WTC11 (cell line): ENCODE data around the gene TRIAP1.

Source experiments
- CREM ChIP-seq: sonication (generic); formaldehyde crosslinking; IDR thresholded peaks from 2 replicates; pipeline ENCODE4 v1.8.1; 2022; ENCODE audit warnings: mild to moderate bottlenecking, missing genetic modification reagents, moderate library complexity
- CTCF ChIP-seq: fragments of 200-600 bp; IDR thresholded peaks from 2 replicates; pipeline ENCODE4 v1.8.0; 2022; ENCODE audit warnings: antibody characterized with exemption
- NFATC4 ChIP-seq: fragments of 250-450 bp; sonication (Bioruptor Pico); IDR thresholded peaks from 2 replicates; pipeline ENCODE4 v1.9.0; 2021; ENCODE audit warnings: mild to moderate bottlenecking
- RELA ChIP-seq: sonication (generic); formaldehyde crosslinking; IDR thresholded peaks from 2 replicates; pipeline ENCODE4 v1.8.1; 2022; ENCODE audit warnings: missing genetic modification reagents, mild to moderate bottlenecking, borderline replicate concordance
- SMAD3 ChIP-seq: sonication (generic); formaldehyde crosslinking; IDR thresholded peaks from 2 replicates; pipeline ENCODE4 v1.8.0; 2022; ENCODE audit warnings: missing genetic modification reagents, mild to moderate bottlenecking, borderline replicate concordance
- SP1 ChIP-seq: sonication (generic); formaldehyde crosslinking; conservative IDR thresholded peaks from 2 replicates; pipeline ENCODE4 v1.8.1; 2022; ENCODE audit warnings: missing genetic modification reagents
- TCF7 ChIP-seq: sonication (generic); formaldehyde crosslinking; IDR thresholded peaks from 2 replicates; pipeline ENCODE4 v1.8.0; 2022; ENCODE audit warnings: mild to moderate bottlenecking, low read depth, missing genetic modification reagents, moderate library complexity
- TEAD4 ChIP-seq: sonication (generic); formaldehyde crosslinking; IDR thresholded peaks from 2 replicates; pipeline ENCODE4 v1.8.0; 2022; ENCODE audit warnings: mild to moderate bottlenecking, missing genetic modification reagents
- USF2 ChIP-seq: sonication (generic); formaldehyde crosslinking; IDR thresholded peaks from 2 replicates; pipeline ENCODE4 v1.8.1; 2023; ENCODE audit warnings: mild to moderate bottlenecking, missing genetic modification reagents, moderate library complexity
- TF ChIP-seq, protein P1 (sequence below): sonication (generic); formaldehyde crosslinking; IDR thresholded peaks from 2 replicates; pipeline ENCODE4 v1.8.1; 2022; ENCODE audit warnings: mild to moderate bottlenecking, missing genetic modification reagents, moderate library complexity, borderline replicate concordance
- TF ChIP-seq, protein P2 (sequence below): sonication (generic); formaldehyde crosslinking; IDR thresholded peaks from 2 replicates; pipeline ENCODE4 v1.8.0; 2022; ENCODE audit warnings: mild to moderate bottlenecking, missing genetic modification reagents
- TF ChIP-seq, protein P3 (sequence below): sonication (generic); formaldehyde crosslinking; IDR thresholded peaks from 2 replicates; pipeline ENCODE4 v1.8.1; 2022; ENCODE audit warnings: low read depth, mild to moderate bottlenecking, moderate library complexity, missing genetic modification reagents, borderline replicate concordance
- TF ChIP-seq, protein P4 (sequence below): fragments of 250-450 bp; sonication (Bioruptor Pico); IDR thresholded peaks from 2 replicates; pipeline ENCODE4 v2.1.2; 2022; ENCODE audit warnings: mild to moderate bottlenecking, moderate library complexity

- no peak for TF ChIP-seq CTCF
- TF ChIP-seq SMAD3 (CRISPR knock-in tag): peak; percentile 37; the same call in 1 of the 2 replicates
- no peak for TF ChIP-seq NFATC4 (CRISPR knock-in tag)
- TF ChIP-seq TCF7 (CRISPR knock-in tag): no peak
- no peak for TF ChIP-seq RELA (CRISPR knock-in tag)
- TF ChIP-seq, protein P1, sequence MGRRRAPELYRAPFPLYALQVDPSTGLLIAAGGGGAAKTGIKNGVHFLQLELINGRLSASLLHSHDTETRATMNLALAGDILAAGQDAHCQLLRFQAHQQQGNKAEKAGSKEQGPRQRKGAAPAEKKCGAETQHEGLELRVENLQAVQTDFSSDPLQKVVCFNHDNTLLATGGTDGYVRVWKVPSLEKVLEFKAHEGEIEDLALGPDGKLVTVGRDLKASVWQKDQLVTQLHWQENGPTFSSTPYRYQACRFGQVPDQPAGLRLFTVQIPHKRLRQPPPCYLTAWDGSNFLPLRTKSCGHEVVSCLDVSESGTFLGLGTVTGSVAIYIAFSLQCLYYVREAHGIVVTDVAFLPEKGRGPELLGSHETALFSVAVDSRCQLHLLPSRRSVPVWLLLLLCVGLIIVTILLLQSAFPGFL (CRISPR knock-in tag): no peak
- peak; percentile 53 for TF ChIP-seq USF2 (CRISPR knock-in tag)
- 0 out of 2 replicates have a peak, but pooled peaks have one; percentile 27 for TF ChIP-seq CREM (CRISPR knock-in tag)
- peak; percentile 12; the same call in 1 of the 2 replicates for TF ChIP-seq SP1 (CRISPR knock-in tag)
- TF ChIP-seq, protein P2, sequence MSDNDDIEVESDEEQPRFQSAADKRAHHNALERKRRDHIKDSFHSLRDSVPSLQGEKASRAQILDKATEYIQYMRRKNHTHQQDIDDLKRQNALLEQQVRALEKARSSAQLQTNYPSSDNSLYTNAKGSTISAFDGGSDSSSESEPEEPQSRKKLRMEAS: peak; percentile 65
- TF ChIP-seq, protein P3, sequence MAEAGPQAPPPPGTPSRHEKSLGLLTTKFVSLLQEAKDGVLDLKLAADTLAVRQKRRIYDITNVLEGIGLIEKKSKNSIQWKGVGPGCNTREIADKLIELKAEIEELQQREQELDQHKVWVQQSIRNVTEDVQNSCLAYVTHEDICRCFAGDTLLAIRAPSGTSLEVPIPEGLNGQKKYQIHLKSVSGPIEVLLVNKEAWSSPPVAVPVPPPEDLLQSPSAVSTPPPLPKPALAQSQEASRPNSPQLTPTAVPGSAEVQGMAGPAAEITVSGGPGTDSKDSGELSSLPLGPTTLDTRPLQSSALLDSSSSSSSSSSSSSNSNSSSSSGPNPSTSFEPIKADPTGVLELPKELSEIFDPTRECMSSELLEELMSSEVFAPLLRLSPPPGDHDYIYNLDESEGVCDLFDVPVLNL (CRISPR knock-in tag): no peak
- TF ChIP-seq, protein P4, sequence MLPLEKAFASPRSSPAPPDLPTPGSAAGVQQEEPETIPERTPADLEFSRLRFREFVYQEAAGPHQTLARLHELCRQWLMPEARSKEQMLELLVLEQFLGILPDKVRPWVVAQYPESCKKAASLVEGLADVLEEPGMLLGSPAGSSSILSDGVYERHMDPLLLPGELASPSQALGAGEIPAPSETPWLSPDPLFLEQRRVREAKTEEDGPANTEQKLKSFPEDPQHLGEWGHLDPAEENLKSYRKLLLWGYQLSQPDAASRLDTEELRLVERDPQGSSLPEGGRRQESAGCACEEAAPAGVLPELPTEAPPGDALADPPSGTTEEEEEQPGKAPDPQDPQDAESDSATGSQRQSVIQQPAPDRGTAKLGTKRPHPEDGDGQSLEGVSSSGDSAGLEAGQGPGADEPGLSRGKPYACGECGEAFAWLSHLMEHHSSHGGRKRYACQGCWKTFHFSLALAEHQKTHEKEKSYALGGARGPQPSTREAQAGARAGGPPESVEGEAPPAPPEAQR: no peak
- TF ChIP-seq TEAD4 (CRISPR knock-in tag): 0 out of 2 replicates have a peak, but pooled peaks have one; percentile 23
Measured at GRCh38 chr12:120394483-120395367, 51.5 kb downstream of the TRIAP1 start.
